Measurements from ENCODE around the gene ABHD8. TPM values are rescaled to one million over a fixed set of nuclear protein-coding genes. Genes with fewer than 3 reads are reported as not detected.

The ABHD8 gene
- total RNA-seq, 2 donors from 2014 or later = 10.4 to 10.5 TPM

- Mint-ChIP-seq H3K9me3 (no peaks in the 10 kb centered on the region), H3K27ac (no peak overlapping the region), H3K36me3 (peaks cover 5 to 8% of the 10 kb centered on the region in 2 donors)
- no peak for ATAC-seq
- no peak for DNase-seq (ENCODE audit: low spot score in 2 of 2)
These were observed 37.2 kb downstream of the ABHD8 start for GRCh38 chr19:17266026-17266425.

- peaks cover 5 to 8% of the 10 kb centered on the region in 2 donors for H3K36me3 Mint-ChIP-seq
- no peak for ATAC-seq
- no peak for DNase-seq (ENCODE audit: low spot score in 2 of 2)
- no peaks in the 10 kb centered on the region for H3K9me3 Mint-ChIP-seq
- H3K27ac Mint-ChIP-seq = peak within 1 kb of the TSS in 1 of 2 donors; percentile 66
These were observed 38.6 kb downstream of the ABHD8 start, which contains the start of gene USHBP1 for GRCh38 chr19:17264641-17264979. Gene USHBP1, minus strand, starts transcription at chr19:17264745. Its CDS starts 446 bp downstream, at chr19:17264299.

GRCh38 chr19:17263712-17264640 lies 39.2 kb downstream of the ABHD8 start:
- H3K9me3 Mint-ChIP-seq = no peaks in the 10 kb centered on the region
- no peak for ATAC-seq
- no peak for DNase-seq (ENCODE audit: low spot score in 2 of 2)
- H3K27ac Mint-ChIP-seq = peak overlapping the region in 1 of 2 donors; percentile 66
- H3K36me3 Mint-ChIP-seq = peaks cover 5 to 8% of the 10 kb centered on the region in 2 donors

GRCh38 chr19:17262557-17262956 lies 40.7 kb downstream of the ABHD8 start:
- Mint-ChIP-seq H3K36me3 (peaks cover 0 to 2% of the 10 kb centered on the region in 2 donors), H3K9me3 (no peaks in the 10 kb centered on the region), H3K27ac (no peak overlapping the region)
- ATAC-seq (no peak), DNase-seq (ENCODE audit: low spot score in 2 of 2) (no peak)

- peak; percentile 88 to 93 for DNase-seq (ENCODE audit: low spot score in 2 of 2)
- H3K9me3 Mint-ChIP-seq = no peaks in the 10 kb centered on the region
- no peak overlapping the region for H3K27ac Mint-ChIP-seq
- ATAC-seq = peak; percentile 100
- no peaks in the 10 kb centered on the region for H3K36me3 Mint-ChIP-seq
These were observed 42.3 kb downstream of the ABHD8 start for GRCh38 chr19:17260842-17261325.

- H3K36me3 Mint-ChIP-seq = no peaks in the 10 kb centered on the region
- H3K27ac Mint-ChIP-seq = no peak overlapping the region
- H3K9me3 Mint-ChIP-seq = no peaks in the 10 kb centered on the region
- ATAC-seq (no peak), DNase-seq (ENCODE audit: low spot score in 2 of 2) (no peak)
These were observed 43.3 kb downstream of the ABHD8 start for GRCh38 chr19:17259934-17260333.

GRCh38 chr19:17259118-17259780 lies 44.0 kb downstream of the ABHD8 start:
- no peaks in the 10 kb centered on the region for H3K36me3 Mint-ChIP-seq
- DNase-seq (ENCODE audit: low spot score in 2 of 2) = no peak

GRCh38 chr19:17256130-17256529 lies 47.1 kb downstream of the ABHD8 start:
- H3K36me3 Mint-ChIP-seq = no peaks in the 10 kb centered on the region
- no peaks in the 10 kb centered on the region for H3K9me3 Mint-ChIP-seq
- no peak for DNase-seq (ENCODE audit: low spot score in 2 of 2)
- no peak for ATAC-seq
- no peak overlapping the region for H3K27ac Mint-ChIP-seq

More at GRCh38 chr19:17259118-17259780, 44.0 kb downstream of the ABHD8 start:
- ATAC-seq = no peak
- Mint-ChIP-seq H3K27ac (no peak overlapping the region), H3K9me3 (no peaks in the 10 kb centered on the region)

GRCh38 chr19:17255150-17255621 lies 48.0 kb downstream of the ABHD8 start:
- DNase-seq (ENCODE audit: low spot score in 2 of 2) (no peak), ATAC-seq (no peak)
- Mint-ChIP-seq H3K27ac (no peak overlapping the region), H3K36me3 (no peaks in the 10 kb centered on the region), H3K9me3 (no peaks in the 10 kb centered on the region)

- Mint-ChIP-seq H3K36me3 (no peaks in the 10 kb centered on the region), H3K9me3 (no peaks in the 10 kb centered on the region), H3K27ac (no peak overlapping the region)
- no peak for ATAC-seq
- no peak for DNase-seq (ENCODE audit: low spot score in 2 of 2)
These were observed 48.6 kb downstream of the ABHD8 start for GRCh38 chr19:17254636-17255035.

GRCh38 chr19:17249887-17250548 lies 53.2 kb downstream of the ABHD8 start:
- DNase-seq (ENCODE audit: low spot score in 2 of 2) (no peak), ATAC-seq (no peak)
- H3K9me3 Mint-ChIP-seq = no peaks in the 10 kb centered on the region
- H3K27ac Mint-ChIP-seq = peak overlapping the region in 1 of 2 donors; percentile 53
- no peaks in the 10 kb centered on the region for H3K36me3 Mint-ChIP-seq

- ATAC-seq = no peak
- DNase-seq (ENCODE audit: low spot score in 2 of 2) = no peak
- Mint-ChIP-seq H3K9me3 (no peaks in the 10 kb centered on the region), H3K27ac (no peak overlapping the region), H3K36me3 (no peaks in the 10 kb centered on the region)
These were observed 55.0 kb downstream of the ABHD8 start for GRCh38 chr19:17248011-17248776.

- ATAC-seq = no peak
- DNase-seq (ENCODE audit: low spot score in 2 of 2) = no peak
- Mint-ChIP-seq H3K9me3 (no peaks in the 10 kb centered on the region), H3K27ac (peak overlapping the region in 1 of 2 donors; percentile 62), H3K36me3 (no peaks in the 10 kb centered on the region)
These were observed 56.4 kb downstream of the ABHD8 start for GRCh38 chr19:17246681-17247425.

- H3K27ac Mint-ChIP-seq = peak within 1 kb of the TSS; percentile 62 to 68
- no peaks in the 10 kb centered on the region for H3K9me3 Mint-ChIP-seq
- H3K36me3 Mint-ChIP-seq = no peaks in the 10 kb centered on the region
- peak; percentile 5 to 19 for ATAC-seq
- no peak for DNase-seq (ENCODE audit: low spot score in 2 of 2)
These were observed 57.7 kb downstream of the ABHD8 start, which contains the start of gene NR2F6 for GRCh38 chr19:17245535-17245984. Gene NR2F6, minus strand, starts transcription at chr19:17245919. Its CDS starts 699 bp downstream, at chr19:17245220.

All from activated naive CD4-positive, alpha-beta T cell treated with anti-CD3 and anti-CD28 coated beads, Interleukin-2, amount 50 U/mL, for 72 hours (primary cell).